GM21528 (cell line): ENCODE results near the gene ATP10A.
"Not testable (repeated sequence)": the region's sequence is repeated elsewhere in the genome, so short reads cannot be mapped to it uniquely, and the experiment has no call there.

Experiments used
- ATAC-seq: cut with Tn5 transposase; IDR thresholded peaks from one replicate; pipeline ENCODE4 v1.9.1; 2021; ENCODE audit warnings: mild to moderate bottlenecking, moderate library complexity; ENCODE audit not compliant: unreplicated experiment, low FRiP score

The ATP10A gene

GRCh38 chr15:25860885-25861866 lies 2.0 kb downstream of the ATP10A start:
- no peak for ATAC-seq

GRCh38 chr15:25859838-25860645 lies 3.1 kb downstream of the ATP10A start:
- ATAC-seq, result no peak

- no peak for ATAC-seq
Observed at GRCh38 chr15:25858952-25859760, 4.0 kb downstream of the ATP10A start.

DNA sequence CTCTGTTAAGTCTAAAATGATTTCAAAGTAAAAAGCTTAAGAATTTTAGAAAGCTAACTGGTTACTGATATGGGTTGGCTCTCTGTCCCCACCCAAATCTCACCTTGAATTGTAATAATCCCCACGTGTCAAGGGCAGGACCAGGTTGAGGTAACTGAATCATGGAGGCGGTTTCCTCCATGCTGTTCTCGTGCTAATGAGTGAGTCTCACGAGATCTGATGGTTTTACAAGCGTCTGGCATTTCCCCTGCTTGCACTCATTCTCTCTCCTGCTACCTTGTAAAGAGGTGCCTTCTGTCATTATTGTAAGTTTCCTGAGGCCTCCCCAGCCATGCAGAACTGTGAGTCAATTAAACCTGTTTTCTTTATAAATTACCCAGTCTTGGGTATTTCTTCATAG lies 7.1 kb downstream of the ATP10A start:
- ATAC-seq, result not testable (repeated sequence)

DNA sequence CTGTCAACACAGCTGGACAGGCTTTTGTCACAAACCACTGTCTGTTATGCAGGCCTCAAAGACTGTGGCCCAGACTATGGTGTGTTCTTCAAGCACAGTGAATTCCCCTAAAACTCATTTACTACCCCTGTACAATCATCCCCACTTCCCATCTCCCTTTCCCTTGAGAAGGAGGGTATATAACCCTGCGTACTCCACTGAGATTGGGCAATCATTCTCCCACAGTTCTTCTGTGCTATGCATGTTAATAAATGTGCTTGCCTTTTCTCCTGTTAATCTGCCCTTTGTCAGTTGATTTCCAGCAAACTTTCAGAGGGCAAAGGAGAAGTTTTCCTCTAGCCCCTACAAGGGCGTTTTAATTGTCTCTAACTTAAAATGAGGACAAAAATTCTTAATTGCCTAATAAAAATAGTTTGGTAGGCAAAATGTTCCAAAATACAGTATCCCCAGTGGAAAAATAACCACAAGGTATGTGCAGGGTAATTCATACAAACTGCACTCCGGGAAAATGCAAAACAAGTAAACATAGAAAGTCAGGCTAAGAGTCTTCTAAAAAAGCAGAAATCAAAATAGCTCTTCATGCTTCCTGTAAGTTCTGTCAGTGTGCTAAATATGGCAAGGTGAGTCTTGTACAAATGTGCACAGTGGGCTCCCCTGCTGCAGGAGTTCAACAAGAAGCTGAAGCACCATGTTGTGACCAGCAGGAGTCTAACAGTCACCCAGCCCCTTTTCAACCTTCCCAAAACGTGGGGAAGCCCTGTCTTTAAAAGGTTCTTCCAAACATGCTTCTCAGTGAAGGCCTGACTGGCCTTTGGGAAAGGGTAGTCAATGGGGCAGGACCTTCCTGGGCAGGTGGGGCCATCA lies 10.2 kb downstream of the ATP10A start:
- no peak for ATAC-seq

DNA sequence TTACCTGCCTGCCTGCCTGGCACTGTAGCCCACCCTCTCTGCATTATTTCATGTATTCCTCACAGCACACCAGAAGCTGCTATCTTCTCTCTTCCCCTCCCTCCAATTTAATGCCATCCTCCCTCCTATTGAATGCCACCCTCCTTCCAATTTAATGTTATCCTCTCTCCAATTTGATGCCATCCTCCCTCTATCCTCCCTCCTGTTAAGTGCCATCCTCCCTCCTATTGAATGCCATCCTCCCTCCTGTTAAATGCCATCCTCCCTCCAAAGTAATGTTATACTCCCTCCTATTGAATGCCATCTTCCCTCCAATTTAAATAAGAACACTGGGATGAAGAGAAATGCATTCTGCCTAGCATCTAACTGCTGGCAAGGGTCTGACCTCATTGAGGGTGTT lies 11.1 kb downstream of the ATP10A start:
- ATAC-seq, result no peak

GRCh38 chr15:25850154-25851111 lies 12.7 kb downstream of the ATP10A start:
- peak; percentile 83 for ATAC-seq

DNA sequence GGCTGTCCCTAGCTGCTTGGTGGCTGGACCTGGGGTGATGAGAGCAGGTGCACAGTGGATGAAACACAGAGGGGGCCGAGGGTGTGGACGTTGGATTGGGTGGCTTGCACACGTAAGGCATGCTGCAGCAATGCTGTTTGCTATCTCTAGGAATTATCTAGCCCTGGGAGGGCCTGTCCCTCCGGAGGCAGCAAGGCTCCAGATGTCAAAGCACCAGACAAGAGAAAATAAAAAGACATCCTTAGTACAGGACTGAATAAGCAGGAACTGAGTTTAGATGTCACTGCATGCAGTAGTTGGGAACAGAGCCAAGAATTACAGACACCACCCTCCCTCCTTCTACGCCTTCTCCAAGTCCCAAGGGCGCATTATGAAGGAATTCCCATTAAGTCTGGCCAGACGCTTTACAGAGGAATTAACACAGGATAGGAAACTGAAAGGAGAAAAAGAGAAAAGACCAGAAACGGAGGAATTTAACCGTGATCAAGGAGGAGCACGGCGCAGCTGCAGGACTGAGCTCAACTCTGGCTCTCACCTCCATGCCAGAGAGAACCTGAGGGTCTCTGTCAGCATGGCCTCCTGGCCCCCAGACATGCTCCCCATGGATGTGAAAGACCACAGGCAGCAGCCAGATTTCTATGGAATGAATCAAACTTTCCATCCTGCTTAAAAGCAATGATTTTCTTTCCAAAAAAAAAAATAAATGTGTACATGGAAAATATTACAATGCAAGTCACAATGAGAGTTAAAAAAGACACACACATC lies 13.8 kb downstream of the ATP10A start:
- ATAC-seq, result no peak

GRCh38 chr15:25848784-25849156 lies 14.4 kb downstream of the ATP10A start:
- ATAC-seq, result no peak

- no peak for ATAC-seq
Observed at GRCh38 chr15:25848325-25848724, 14.8 kb downstream of the ATP10A start.

DNA sequence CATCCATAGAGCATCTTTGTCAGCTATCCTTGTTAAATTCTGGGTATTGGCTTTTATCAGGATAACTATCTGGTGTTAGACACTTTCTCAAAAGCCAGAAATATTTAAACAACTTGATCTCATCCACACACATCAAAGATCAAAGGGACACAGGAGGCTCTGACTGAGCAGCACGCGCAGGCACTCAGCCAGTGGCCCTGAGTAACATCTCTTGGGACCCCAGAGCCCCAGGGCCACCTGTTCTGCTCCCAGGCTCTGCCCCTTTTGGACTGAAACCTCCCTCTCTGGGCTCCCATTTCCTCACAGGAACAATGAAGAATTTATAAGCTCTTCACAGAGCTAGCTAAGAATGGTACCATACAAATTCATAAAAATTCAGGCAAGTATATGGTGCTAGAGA lies 16.1 kb downstream of the ATP10A start:
- no peak for ATAC-seq

- ATAC-seq, result no peak
Observed at GRCh38 chr15:25846377-25846776, 16.8 kb downstream of the ATP10A start.

- no peak for ATAC-seq
Observed at GRCh38 chr15:25844981-25845680, 18.0 kb downstream of the ATP10A start.

DNA sequence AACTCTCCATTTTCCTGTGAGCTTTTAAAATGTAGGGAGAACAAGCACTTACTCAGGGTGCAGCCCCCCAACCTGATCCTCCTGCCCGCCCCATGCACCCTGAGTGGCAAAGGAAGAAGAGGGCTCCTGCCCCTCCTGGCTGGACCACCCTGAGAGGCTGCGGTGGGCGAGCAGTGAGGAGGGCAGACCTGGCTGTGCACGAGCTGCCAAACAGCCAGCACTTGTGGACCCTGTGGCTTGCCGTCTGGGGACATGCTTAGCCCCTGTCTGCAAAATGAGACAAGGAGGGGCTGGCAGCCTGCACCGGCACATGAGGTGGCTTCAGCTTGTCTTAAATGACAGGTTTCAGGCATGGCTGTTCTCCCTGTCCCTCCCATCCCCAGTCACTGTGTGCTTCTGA lies 18.6 kb downstream of the ATP10A start:
- ATAC-seq, result no peak

- ATAC-seq, result no peak
Observed at GRCh38 chr15:25844076-25844475, 19.1 kb downstream of the ATP10A start.

- no peak for ATAC-seq
Observed at GRCh38 chr15:25839638-25840156, 23.4 kb downstream of the ATP10A start.

GRCh38 chr15:25838871-25839195 lies 24.3 kb downstream of the ATP10A start:
- no peak for ATAC-seq
